SK-N-SH treated with all-trans-retinoic acid at 6 μM for 48 hours (cell line): ENCODE measurements around the gene HMX1.

ENCODE experiments used
- ATAC-seq: fragments of 200-7000 bp; cut with Tn5 transposase; 3 replicates; pipeline ENCODE4 v1.9.1; 2020; ENCODE audit warnings: mild to moderate bottlenecking, moderate library complexity
- BACH2 ChIP-seq: fragments of 250-450 bp; sonication (Bioruptor Pico); IDR thresholded peaks from 2 replicates; pipeline ENCODE4 v1.9.0; 2021; ENCODE audit warnings: mild to moderate bottlenecking, borderline replicate concordance
- CREB5 ChIP-seq: fragments of 250-450 bp; sonication (Bioruptor Pico); IDR thresholded peaks from 2 replicates; pipeline ENCODE4 v1.5.1; 2020; ENCODE audit warnings: low read depth, mild to moderate bottlenecking, moderate library complexity
- CSRNP3 ChIP-seq: fragments of 250-450 bp; sonication (Bioruptor Pico); IDR thresholded peaks from 2 replicates; pipeline ENCODE4 v1.5.1; 2021; ENCODE audit warnings: mild to moderate bottlenecking, moderate library complexity
- GLIS3 ChIP-seq: fragments of 250-450 bp; sonication (Bioruptor Pico); IDR thresholded peaks from 2 replicates; pipeline ENCODE4 v1.5.0; 2020; ENCODE audit warnings: mild to moderate bottlenecking, moderate library complexity
- ISL1 ChIP-seq: fragments of 250-450 bp; sonication (Bioruptor Pico); IDR thresholded peaks from 2 replicates; pipeline ENCODE4 v2.1.2; 2022; ENCODE audit warnings: mild to moderate bottlenecking, moderate library complexity
- OSR1 ChIP-seq: fragments of 250-450 bp; sonication (Bioruptor Pico); IDR thresholded peaks from 2 replicates; pipeline ENCODE4 v1.8.0; 2022; ENCODE audit warnings: moderate library complexity, mild to moderate bottlenecking, inconsistent platforms
- PATZ1 ChIP-seq: fragments of 250-450 bp; sonication (Bioruptor Pico); IDR thresholded peaks from 2 replicates; pipeline ENCODE4 v1.8.0; 2020; ENCODE audit warnings: mild to moderate bottlenecking, moderate library complexity, borderline replicate concordance
- POU6F1 ChIP-seq: fragments of 250-450 bp; sonication (Bioruptor Pico); IDR thresholded peaks from 2 replicates; pipeline ENCODE4 v1.8.0; 2021; ENCODE audit warnings: low read depth, mild to moderate bottlenecking, moderate library complexity, borderline replicate concordance
- PPARA ChIP-seq: fragments of 250-450 bp; sonication (Bioruptor Pico); IDR thresholded peaks from 2 replicates; pipeline ENCODE4 v1.5.0; 2020; ENCODE audit warnings: mild to moderate bottlenecking, borderline replicate concordance
- RARB ChIP-seq: fragments of 250-450 bp; sonication (Bioruptor Pico); IDR thresholded peaks from 2 replicates; pipeline ENCODE4 v1.8.0; 2021; ENCODE audit warnings: mild to moderate bottlenecking, moderate library complexity
- SNAI2 ChIP-seq: fragments of 250-450 bp; sonication (Bioruptor Pico); IDR thresholded peaks from 2 replicates; pipeline ENCODE4 v1.5.0; 2020; ENCODE audit warnings: mild to moderate bottlenecking, moderate library complexity
- TCF4 ChIP-seq: fragments of 250-450 bp; sonication (Bioruptor Pico); IDR thresholded peaks from 2 replicates; pipeline ENCODE4 v1.8.0; 2021; ENCODE audit warnings: mild to moderate bottlenecking, moderate library complexity, borderline replicate concordance
- TOX ChIP-seq: fragments of 250-450 bp; sonication (Bioruptor Pico); IDR thresholded peaks from 2 replicates; pipeline ENCODE4 v1.8.0; 2021; ENCODE audit warnings: mild to moderate bottlenecking, moderate library complexity, borderline replicate concordance
- ZC3H10 ChIP-seq: fragments of 250-450 bp; sonication (Bioruptor Pico); IDR thresholded peaks from 2 replicates; pipeline ENCODE4 v1.5.1; 2021; ENCODE audit warnings: mild to moderate bottlenecking, moderate library complexity
- ZFP3 ChIP-seq: fragments of 250-450 bp; sonication (Bioruptor Pico); IDR thresholded peaks from 2 replicates; pipeline ENCODE4 v1.5.0; 2020; ENCODE audit warnings: mild to moderate bottlenecking, moderate library complexity
- ZFP30 ChIP-seq: fragments of 450-650 bp; formaldehyde crosslinking; IDR thresholded peaks from 2 replicates; pipeline ENCODE4 v1.5.0; 2022; ENCODE audit warnings: mild to moderate bottlenecking, moderate library complexity
- ZNF565 ChIP-seq: fragments of 450-650 bp; formaldehyde crosslinking; conservative IDR thresholded peaks from 2 replicates; pipeline ENCODE4 v1.5.0; 2020; ENCODE audit warnings: low read depth, mild to moderate bottlenecking, moderate library complexity
- ZNF70 ChIP-seq: fragments of 450-650 bp; formaldehyde crosslinking; IDR thresholded peaks from 2 replicates; pipeline ENCODE4 v1.5.0; 2020; ENCODE audit warnings: mild to moderate bottlenecking, moderate library complexity
- ZNF8 ChIP-seq: fragments of 450-650 bp; formaldehyde crosslinking; IDR thresholded peaks from 2 replicates; pipeline ENCODE4 v1.5.0; 2020; ENCODE audit warnings: mild to moderate bottlenecking, moderate library complexity

HMX1 gene

GRCh38 chr4:8905773-8906667, 34.4 kb upstream of the HMX1 start (continued):
- no peak for TF ChIP-seq TCF4 (CRISPR knock-in tag)

GRCh38 chr4:8905226-8905772, 33.7 kb upstream of the HMX1 start:
- TF ChIP-seq GLIS3 (no peak), BACH2 (CRISPR knock-in tag) (no peak), ZFP3 (no peak), OSR1 (CRISPR knock-in tag) (no peak), ZFP30 (CRISPR knock-in tag) (no peak), ZNF8 (no peak), ISL1 (CRISPR knock-in tag) (no peak), SNAI2 (CRISPR knock-in tag) (no peak), ZNF565 (CRISPR knock-in tag) (no peak), RARB (CRISPR knock-in tag) (no peak), POU6F1 (CRISPR knock-in tag) (no peak), TOX (no peak), CSRNP3 (CRISPR knock-in tag) (no peak), CREB5 (no peak)

GRCh38 chr4:8904666-8905065, 33.0 kb upstream of the HMX1 start:
- ATAC-seq, result no peak
- TF ChIP-seq CSRNP3 (CRISPR knock-in tag) (no peak), ZC3H10 (no peak)
- TF ChIP-seq, all 23 proteins: peak for 0

More at GRCh38 chr4:8905226-8905772, 33.7 kb upstream of the HMX1 start:
- no peak for ATAC-seq

GRCh38 chr4:8904041-8904501, 32.4 kb upstream of the HMX1 start:
- ATAC-seq, result no peak
- no peak for TF ChIP-seq CREB5
- TF ChIP-seq BACH2 (CRISPR knock-in tag), result no peak
- TF ChIP-seq ZNF565 (CRISPR knock-in tag), result no peak
- no peak for TF ChIP-seq PATZ1 (CRISPR knock-in tag)
- no peak for TF ChIP-seq POU6F1 (CRISPR knock-in tag)
- no peak for TF ChIP-seq TCF4 (CRISPR knock-in tag)
- no peak for TF ChIP-seq SNAI2 (CRISPR knock-in tag)
- no peak for TF ChIP-seq ISL1 (CRISPR knock-in tag)
- no peak for TF ChIP-seq CSRNP3 (CRISPR knock-in tag)
- TF ChIP-seq RARB (CRISPR knock-in tag), result no peak
- no peak for TF ChIP-seq TOX
- TF ChIP-seq ZFP30 (CRISPR knock-in tag), result no peak
- TF ChIP-seq ZFP3, result no peak
- no peak for TF ChIP-seq ZNF70
- no peak for TF ChIP-seq PPARA (CRISPR knock-in tag)
- TF ChIP-seq ZC3H10, result no peak
